Stimulated activated CD4-positive, alpha-beta T cell treated with anti-CD3 and anti-CD28 coated beads, Interleukin-15, amount 100 ng/mL, for 48 hours (primary cell): Measurements from ENCODE around the gene FRK.
"Not testable (repeated sequence)": the region's sequence is repeated elsewhere in the genome, so short reads cannot be mapped to it uniquely, and the experiment has no call there.

Source experiments
- DNase-seq, 2 donors: peaks; one replicate each; pipeline ENCODE4 v3.0.0-alpha.2; 2020; ENCODE audit warnings: low read depth in 2 of 2

Gene FRK

DNA sequence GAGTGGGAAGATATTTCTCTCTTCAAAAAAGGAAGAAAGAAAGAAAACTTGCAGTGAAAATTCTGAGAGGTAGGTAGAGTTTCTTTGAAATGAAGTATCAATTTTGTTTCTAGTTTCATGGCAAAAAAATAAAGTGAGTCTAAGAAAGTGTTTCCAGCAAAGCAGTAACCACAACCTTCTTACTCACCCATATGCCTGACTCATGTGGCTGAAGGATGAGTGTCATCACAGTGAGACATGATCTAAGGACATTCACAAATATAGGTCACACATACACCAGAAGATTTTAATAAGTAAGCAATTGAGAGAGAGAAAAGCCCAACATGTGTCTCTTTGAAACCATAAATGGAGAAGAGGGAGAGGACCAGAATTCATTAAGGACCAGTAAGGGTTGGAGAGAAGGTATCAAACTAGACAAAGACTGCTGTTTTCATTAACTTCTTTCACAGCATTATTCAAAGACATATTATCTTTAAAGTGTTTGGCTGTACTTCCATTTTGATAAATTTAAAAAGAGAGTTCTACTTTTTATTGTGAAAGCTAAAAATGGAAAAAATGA, 169.5 kb downstream of the FRK start:
- DNase-seq = peak in 1 of 2 donors; percentile 6

- DNase-seq = no peak
These were observed 170.5 kb downstream of the FRK start for GRCh38 chr6:115890238-115890637.

DNA sequence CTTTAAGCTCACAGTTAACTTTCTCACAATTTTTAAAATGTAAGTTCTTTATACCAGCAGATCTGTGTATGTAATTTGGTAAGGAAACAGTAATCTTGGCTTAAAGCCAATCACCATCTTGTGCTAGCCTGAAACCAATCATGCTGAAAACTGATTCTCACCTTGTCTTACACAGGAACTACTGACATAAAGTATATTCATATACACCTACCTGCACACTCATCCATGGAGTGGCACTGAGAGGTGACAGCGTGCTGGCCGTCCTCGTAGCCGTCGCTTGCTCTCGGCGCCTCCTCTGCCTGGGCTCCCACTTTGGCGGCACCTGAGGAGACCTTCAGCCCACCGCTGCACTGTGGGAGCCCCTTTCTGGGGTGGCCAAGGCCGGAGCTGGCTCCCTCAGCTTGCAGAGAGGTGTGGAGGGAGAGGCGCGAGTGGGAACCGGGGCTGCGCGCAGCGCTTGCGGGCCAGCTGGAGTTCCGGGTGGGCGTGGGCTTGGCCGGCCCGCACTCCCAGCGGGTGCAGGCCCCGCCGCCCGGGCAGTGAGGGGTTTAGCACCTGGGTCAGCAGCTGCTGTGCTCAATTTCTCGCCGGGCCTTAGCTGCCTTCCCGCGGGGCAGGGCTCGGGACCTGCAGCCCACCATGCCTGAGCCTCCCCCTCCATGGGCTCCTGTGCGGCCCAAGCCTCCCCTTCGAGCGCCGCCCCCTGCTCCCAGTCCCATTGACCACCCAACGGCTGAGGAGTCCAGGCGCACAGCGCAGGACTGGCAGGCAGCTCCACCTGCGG, 171.8 kb downstream of the FRK start:
- not testable (repeated sequence) for DNase-seq

DNA sequence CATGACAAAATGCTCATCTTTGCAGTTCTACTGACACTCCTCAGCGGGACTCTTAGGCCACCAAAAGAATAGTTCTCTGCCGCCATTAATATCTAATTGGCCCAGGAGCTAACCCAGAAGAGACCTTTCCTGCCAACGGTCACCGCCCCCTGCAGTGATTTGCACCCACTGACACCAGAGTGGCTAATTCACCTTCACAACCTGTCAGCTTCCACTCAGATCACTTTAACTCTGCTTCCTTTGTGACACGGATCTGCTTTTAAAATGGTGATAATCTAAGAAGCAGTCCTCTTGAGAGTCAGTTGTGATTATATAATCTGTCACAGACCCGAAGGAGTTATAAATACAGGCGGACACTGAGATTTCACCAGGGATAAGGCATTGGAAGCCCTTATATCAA, 172.8 kb downstream of the FRK start:
- no peak for DNase-seq

DNA sequence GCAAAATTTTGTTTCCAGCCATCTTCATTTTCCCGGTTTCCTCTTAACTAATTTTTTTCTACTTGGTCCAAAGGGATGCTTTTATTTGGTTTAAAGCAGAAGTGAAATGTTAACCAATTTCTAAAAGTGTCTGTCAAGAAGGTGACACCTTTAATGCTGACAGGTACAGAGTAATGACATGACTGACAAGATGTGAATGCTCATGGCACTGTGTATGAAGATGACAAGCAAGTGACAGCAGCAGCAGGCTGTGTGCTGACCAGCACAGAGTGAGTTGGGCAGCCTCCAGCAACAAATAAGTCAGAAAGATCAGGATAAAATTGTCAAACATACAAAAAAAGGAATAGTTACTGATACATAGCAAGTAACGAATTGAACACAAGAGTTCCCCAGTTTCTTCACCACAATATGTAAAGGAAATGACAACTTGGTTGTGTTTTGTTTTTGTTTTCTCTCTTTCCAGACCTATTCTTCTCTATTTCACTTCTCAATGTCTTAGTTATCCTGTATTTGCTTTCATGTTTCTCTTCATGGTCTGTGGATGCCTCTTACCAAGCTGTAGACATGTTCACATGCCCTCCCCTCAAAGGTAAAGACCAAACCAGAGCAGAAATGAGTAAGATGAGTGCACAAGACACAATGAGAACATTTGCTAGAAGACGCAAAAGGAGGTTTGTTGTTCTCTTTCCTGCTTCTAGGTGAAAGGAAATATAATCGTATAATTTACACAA, 174.9 kb downstream of the FRK start:
- DNase-seq = no peak

- no peak for DNase-seq
These were observed 177.9 kb downstream of the FRK start for GRCh38 chr6:115882771-115883170.

DNA sequence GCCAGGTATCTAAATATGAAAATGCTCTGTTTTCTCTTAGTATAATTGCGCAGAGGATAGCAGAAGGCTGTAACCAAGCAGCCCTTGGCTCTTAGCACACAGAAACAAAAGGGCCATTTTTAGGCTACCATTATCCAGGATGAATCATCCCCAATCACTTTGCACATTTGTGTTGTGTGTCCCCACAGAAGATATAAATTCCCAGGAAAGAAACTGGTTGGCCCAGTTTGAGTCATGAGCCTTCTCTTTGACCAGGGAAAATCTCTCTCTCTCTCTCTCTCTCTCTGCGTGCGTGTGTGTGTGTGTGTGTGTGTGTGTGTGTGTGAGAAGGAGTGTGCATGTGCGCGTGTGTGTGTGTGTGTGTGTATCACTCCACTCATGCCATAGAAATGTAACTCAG, 178.5 kb downstream of the FRK start:
- no peak for DNase-seq
